Uterus (tissue), 2 donors: Measurements from ENCODE around the gene ITGA11.

Source experiments
- POLR2A ChIP-seq, 2 donors: fragments of 450-650 bp; IDR thresholded peaks; one replicate each; pipeline ENCODE4 v1.6.1; 2016; ENCODE audit warnings: antibody characterized with exemption in 2 of 2, mild to moderate bottlenecking in 1 of 2, moderate library complexity in 1 of 2
- TF ChIP-seq, protein P1 (sequence below), 4 experiments: fragments of 200-600 bp in 2 of 4; fragments of 450-650 bp in 2 of 4; sonication (generic) in 2 of 4; IDR thresholded peaks; one replicate each; pipeline ENCODE4 v1.5.1; 2016 to 2019; ENCODE audit warnings: antibody characterized with exemption in 4 of 4, mild to moderate bottlenecking in 2 of 4, moderate library complexity in 1 of 4

- TF ChIP-seq, protein P1, sequence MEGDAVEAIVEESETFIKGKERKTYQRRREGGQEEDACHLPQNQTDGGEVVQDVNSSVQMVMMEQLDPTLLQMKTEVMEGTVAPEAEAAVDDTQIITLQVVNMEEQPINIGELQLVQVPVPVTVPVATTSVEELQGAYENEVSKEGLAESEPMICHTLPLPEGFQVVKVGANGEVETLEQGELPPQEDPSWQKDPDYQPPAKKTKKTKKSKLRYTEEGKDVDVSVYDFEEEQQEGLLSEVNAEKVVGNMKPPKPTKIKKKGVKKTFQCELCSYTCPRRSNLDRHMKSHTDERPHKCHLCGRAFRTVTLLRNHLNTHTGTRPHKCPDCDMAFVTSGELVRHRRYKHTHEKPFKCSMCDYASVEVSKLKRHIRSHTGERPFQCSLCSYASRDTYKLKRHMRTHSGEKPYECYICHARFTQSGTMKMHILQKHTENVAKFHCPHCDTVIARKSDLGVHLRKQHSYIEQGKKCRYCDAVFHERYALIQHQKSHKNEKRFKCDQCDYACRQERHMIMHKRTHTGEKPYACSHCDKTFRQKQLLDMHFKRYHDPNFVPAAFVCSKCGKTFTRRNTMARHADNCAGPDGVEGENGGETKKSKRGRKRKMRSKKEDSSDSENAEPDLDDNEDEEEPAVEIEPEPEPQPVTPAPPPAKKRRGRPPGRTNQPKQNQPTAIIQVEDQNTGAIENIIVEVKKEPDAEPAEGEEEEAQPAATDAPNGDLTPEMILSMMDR (IDR thresholded peaks at IDR 0.05) = no peak
- TF ChIP-seq POLR2A (IDR thresholded peaks at IDR 0.05) = no peak
Measured at GRCh38 chr15:68339481-68339880, 92.5 kb downstream of the ITGA11 start.
